Body of pancreas (tissue), 4 donors: ENCODE measurements around the gene UGGT2. TPM values are rescaled to one million over a fixed set of nuclear protein-coding genes. Genes with fewer than 3 reads are reported as not detected.

Experiments
- ATAC-seq: fragments of 150-250 bp; one replicate; pipeline ENCODE4 v1.9.1; 2016
- DNase-seq, 4 donors: peaks; one replicate each; pipeline ENCODE4 v3.0.0-alpha.2; 2019
- H3K27ac ChIP-seq, 4 donors: fragments of 200-600 bp; sonication (generic); 1 replicate in 3 of 4; 2 replicates in 1 of 4; pipeline versions ENCODE4 v1.5.1 to v1.6.1; 2016 to 2019; ENCODE audit warnings: mild to moderate bottlenecking in 1 of 4, mixed read lengths in 1 of 4, moderate library complexity in 1 of 4
- H3K27me3 ChIP-seq, 2 donors: fragments of 200-600 bp; sonication (generic); one replicate each; pipeline ENCODE4 v1.6.0; 2016; ENCODE audit warnings: mild to moderate bottlenecking in 1 of 2
- H3K36me3 ChIP-seq, 2 donors: fragments of 200-600 bp; sonication (generic); replicated peaks in 1 of 2; 2 replicates each; pipeline ENCODE4 v1.5.1; 2016; ENCODE audit warnings: low read depth in 2 of 2; ENCODE audit not compliant: insufficient read depth in 1 of 2
- H3K4me1 ChIP-seq: fragments of 200-600 bp; sonication (generic); one replicate; pipeline ENCODE4 v1.6.0; 2016
- H3K4me3 ChIP-seq, 2 donors: fragments of 200-600 bp; sonication (generic); 1 replicate in 1 of 2; 2 replicates in 1 of 2; pipeline ENCODE4 v1.5.1; 2016 to 2019
- H3K9me3 ChIP-seq, 3 donors: fragments of 200-600 bp; sonication (generic); 1 replicate in 2 of 3; 2 replicates in 1 of 3; pipeline ENCODE4 v1.5.1; 2016
- CTCF ChIP-seq, 7 experiments: fragments of 450-650 bp in 4 of 7; fragments of 200-600 bp in 3 of 7; sonication (generic) in 3 of 7; IDR thresholded peaks; one replicate each; pipeline ENCODE4 v1.5.1; 2016 to 2019; ENCODE audit warnings: antibody characterized with exemption in 7 of 7
- POLR2A ChIP-seq, 3 donors: fragments of 450-650 bp; IDR thresholded peaks; one replicate each; pipeline ENCODE4 v1.6.1; 2016; ENCODE audit warnings: antibody characterized with exemption in 3 of 3, mild to moderate bottlenecking in 2 of 3
- WGBS, 2 donors: methylation state at CpG; one replicate each; pipeline ENCODE4 v1.1.5; 2017; 5-methylcytosine and 5-hydroxymethylcytosine counted together
- intact Hi-C: fragments of 100-400 bp; cut with DNase I; formaldehyde crosslinking; loops from one replicate; pipeline ENCODE4 v1.15.1; 2023
- total RNA-seq, 2 donors: library from RNA; depleted of rRNA; stranded (reverse); fragments of >200 nt; gene quantifications; one replicate each; pipeline ENCODE4 v1.1.0, GENCODE V29; 2016

UGGT2 gene
- total RNA-seq, 2 donors from 2014 or later = 49.8 TPM

- Histone ChIP-seq H3K36me3 (no peaks in the 10 kb centered on the region), H3K4me3 (no peak overlapping the region), H3K9me3 (peaks cover 0 to 2% (median 0%) of the 10 kb centered on the region in 3 donors), H3K27ac (no peak overlapping the region), H3K4me1 (no peaks in the 10 kb centered on the region), H3K27me3 (no peaks in the 10 kb centered on the region)
- 91 to 92% methylated on average over 3 of the region's 3 CpGs for WGBS, 2 donors
- DNase-seq (no peak), ATAC-seq (no peak)
- intact Hi-C loops = no loop called here
- TF ChIP-seq CTCF (IDR thresholded peaks at IDR 0.05) (no peak), POLR2A (IDR thresholded peaks at IDR 0.05) (no peak)
Observed at GRCh38 chr13:95955255-95955654, 97.9 kb downstream of the UGGT2 start.

DNA sequence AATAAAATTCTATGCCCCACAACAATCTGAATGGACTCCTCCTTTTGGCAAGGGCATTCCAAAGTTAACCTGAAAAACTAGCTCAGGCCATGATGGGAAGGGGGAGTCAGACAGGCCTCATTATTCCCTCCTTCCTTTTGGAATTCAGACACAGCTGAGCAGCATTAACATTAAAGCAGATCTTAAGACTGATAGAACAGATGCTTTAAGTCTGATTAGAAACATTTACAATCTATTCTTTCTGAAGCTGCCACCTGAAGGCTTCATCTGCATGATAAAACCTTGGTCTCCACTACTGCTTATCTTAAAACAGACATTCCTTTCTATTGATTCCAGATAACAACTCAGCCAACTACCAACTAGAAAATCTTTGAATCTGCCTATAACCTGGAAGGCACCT is 98.9 kb downstream of the UGGT2 start:
- no peaks in the 10 kb centered on the region for H3K36me3 ChIP-seq
- TF ChIP-seq POLR2A (IDR thresholded peaks at IDR 0.05) (no peak), CTCF (IDR thresholded peaks at IDR 0.05) (no peak)

GRCh38 chr13:95950103-95950502 is 103.1 kb downstream of the UGGT2 start:
- intact Hi-C loops = no loop called here

More for the DNA sequence above, 98.9 kb downstream of the UGGT2 start:
- intact Hi-C loops = no loop called here
- Histone ChIP-seq H3K4me3 (no peak overlapping the region), H3K9me3 (no peaks in the 10 kb centered on the region), H3K4me1 (no peaks in the 10 kb centered on the region), H3K27ac (no peak overlapping the region), H3K27me3 (no peaks in the 10 kb centered on the region)
- DNase-seq = no peak
- no peak for ATAC-seq

GRCh38 chr13:95948656-95949055 is 104.5 kb downstream of the UGGT2 start:
- TF ChIP-seq POLR2A (IDR thresholded peaks at IDR 0.05) = no peak
- TF ChIP-seq CTCF (IDR thresholded peaks at IDR 0.05) = no peak
- no peaks in the 10 kb centered on the region for H3K27me3 ChIP-seq
- H3K36me3 ChIP-seq = peaks cover 0 to 3% of the 10 kb centered on the region in 2 donors
- no peaks in the 10 kb centered on the region for H3K4me1 ChIP-seq
- no peaks in the 10 kb centered on the region for H3K9me3 ChIP-seq
- intact Hi-C loops = no loop called here
- no peak overlapping the region for H3K4me3 ChIP-seq
- DNase-seq = no peak
- 68 to 86% methylated on average over 2 of the region's 2 CpGs for WGBS, 2 donors
- H3K27ac ChIP-seq = no peak overlapping the region
- ATAC-seq = no peak

More at GRCh38 chr13:95950103-95950502, 103.1 kb downstream of the UGGT2 start:
- no peak for DNase-seq
- TF ChIP-seq POLR2A (IDR thresholded peaks at IDR 0.05) (no peak), CTCF (IDR thresholded peaks at IDR 0.05) (no peak)
- 92 to 93% methylated on average over 1 of the region's 1 CpG for WGBS, 2 donors
- H3K27me3 ChIP-seq = no peaks in the 10 kb centered on the region
- no peaks in the 10 kb centered on the region for H3K4me1 ChIP-seq
- no peaks in the 10 kb centered on the region for H3K9me3 ChIP-seq
- H3K36me3 ChIP-seq = peaks cover 0 to 3% of the 10 kb centered on the region in 2 donors
- H3K27ac ChIP-seq = no peak overlapping the region
- ATAC-seq = no peak
- H3K4me3 ChIP-seq = no peak overlapping the region

DNA sequence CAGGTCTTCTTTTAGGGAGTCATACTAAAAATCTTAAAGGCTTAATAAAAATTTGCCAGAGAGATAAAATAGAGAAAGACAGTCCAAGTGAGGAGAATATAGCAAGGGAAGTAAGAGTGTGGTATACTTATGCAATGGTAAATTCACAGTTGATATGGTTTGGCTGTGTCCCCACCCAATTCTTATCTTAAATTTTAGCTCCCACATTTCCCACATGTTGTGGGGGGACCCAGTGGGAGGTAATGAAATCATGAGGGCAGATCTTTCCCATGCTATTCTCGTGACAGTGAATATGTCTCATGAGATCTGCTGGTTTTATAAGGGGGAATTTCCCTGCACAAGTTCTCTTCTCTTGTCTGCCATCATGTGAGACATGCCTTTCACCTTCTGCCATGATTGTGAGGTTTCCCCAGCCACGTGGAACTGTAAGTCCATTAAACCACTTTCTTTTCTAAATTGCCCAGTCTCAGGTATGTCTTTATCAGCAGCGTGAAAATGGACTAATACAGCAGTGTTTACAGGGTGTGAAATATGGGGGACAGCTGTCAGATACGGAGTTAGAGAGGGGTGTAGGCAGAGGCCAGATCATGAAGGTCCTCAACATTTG is 115.4 kb downstream of the UGGT2 start:
- Histone ChIP-seq H3K9me3 (no peaks in the 10 kb centered on the region), H3K27me3 (no peaks in the 10 kb centered on the region), H3K4me3 (no peak overlapping the region), H3K4me1 (no peaks in the 10 kb centered on the region), H3K36me3 (peaks cover 7 to 14% of the 10 kb centered on the region in 2 donors), H3K27ac (no peak overlapping the region)
- ATAC-seq = no peak
- 74 to 86% methylated on average over 4 of the region's 4 CpGs for WGBS, 2 donors
- intact Hi-C loops = no loop called here
- DNase-seq = no peak
- TF ChIP-seq CTCF (IDR thresholded peaks at IDR 0.05) (no peak), POLR2A (IDR thresholded peaks at IDR 0.05) (no peak)
